ENCODE measurements around the gene CGB2.
"Not testable (repeated sequence)": the region's sequence is repeated elsewhere in the genome, so short reads cannot be mapped to it uniquely, and the experiment has no call there.

CGB2 gene

DNA sequence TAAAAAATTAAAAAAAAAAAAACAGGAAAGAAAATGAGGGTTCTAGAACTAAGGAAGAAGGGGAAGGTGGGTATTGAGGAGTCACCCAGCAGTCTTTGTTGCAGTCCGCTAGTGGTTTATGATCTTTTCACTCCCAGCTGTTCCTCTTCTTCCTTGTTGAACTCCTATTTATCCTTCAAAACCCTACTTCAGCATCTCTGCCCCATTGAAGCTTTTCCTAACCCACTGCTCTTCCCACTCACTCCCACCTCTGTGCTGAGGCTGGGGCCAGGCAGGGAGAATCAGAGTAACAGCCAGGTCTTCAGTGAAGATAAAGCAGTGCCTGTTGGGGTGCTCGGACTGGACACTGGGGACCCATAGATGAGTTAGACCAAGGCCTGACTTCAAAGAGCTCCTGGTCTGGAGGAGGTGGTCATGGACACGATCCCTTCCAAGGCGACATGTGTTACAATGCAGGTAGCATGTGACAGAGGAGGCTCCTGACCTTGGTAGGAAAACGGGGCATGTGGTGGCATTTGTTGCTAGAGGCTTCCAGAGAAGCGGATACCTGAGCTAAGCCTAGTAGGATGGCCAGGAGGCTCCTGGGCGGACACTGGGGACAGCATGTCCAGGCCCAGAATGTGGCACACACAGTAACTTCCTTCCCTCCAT, 26.6 kb upstream of the CGB2 start:
- DNase-seq: no peak
- in situ Hi-C loops (cut with HindIII; ENCODE audit: low pct_ligation_motif_present, low pct_unique_long_range_greater_than_20kb, low sequenced_read_pairs): no loop called here

DNA sequence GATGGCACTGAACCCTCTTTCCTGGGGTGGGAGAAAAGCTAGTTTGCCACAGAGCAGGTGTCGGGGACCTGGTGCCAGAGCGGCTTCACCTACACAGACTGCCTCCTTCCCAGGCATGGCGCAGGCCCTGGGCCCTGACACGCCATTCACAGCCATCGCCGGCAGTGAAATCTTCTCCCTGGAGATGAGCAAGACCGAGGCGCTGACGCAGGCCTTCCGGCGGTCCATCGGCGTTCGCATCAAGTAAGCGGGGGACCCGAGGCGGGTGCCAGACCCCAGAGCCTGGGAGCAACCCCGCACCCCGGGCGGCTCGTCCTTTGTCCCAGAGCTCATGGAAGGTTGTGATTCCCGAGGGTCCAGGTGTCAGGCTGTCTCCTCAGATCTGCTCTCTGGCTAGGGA, 24.8 kb upstream of the CGB2 start:
- no peak for DNase-seq
- in situ Hi-C loops (cut with HindIII; ENCODE audit: low pct_ligation_motif_present, low pct_unique_long_range_greater_than_20kb, low sequenced_read_pairs): no loop called here

DNA sequence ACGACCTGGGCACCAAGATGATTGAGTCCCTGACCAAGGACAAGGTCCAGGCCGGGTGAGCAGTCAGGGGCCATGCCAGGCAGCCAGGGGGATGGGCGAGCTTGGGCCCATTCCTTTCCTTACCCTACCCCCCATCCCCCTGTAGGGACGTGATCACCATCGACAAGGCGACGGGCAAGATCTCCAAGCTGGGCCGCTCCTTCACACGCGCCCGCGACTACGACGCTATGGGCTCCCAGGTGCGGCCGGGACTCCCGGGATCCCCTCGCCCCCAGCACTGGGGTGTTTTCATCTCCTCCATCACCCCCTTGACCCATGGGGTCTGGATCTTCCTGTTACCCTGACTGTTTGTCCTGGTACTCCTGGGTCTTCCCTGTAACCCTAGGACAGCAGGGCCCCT, 21.9 kb upstream of the CGB2 start:
- no peak for DNase-seq
- in situ Hi-C loops (cut with HindIII; ENCODE audit: low pct_ligation_motif_present, low pct_unique_long_range_greater_than_20kb, low sequenced_read_pairs): no loop called here

DNA sequence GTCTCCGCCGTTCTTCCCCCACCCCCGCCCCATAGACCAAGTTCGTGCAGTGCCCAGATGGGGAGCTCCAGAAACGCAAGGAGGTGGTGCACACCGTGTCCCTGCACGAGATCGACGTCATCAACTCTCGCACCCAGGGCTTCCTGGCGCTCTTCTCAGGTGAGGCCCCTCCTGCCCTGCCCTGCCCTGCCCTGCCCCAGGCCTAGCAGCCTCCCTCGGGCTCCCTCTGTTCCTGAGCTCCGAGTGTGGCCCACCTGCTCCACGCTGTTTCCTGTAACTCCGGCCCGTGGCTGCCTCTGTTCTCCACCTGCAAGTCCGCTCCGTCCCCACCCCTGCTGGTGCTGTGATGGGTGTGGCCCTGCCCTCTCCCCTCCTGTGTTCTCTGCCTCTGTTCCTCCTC, 21.2 kb upstream of the CGB2 start:
- in situ Hi-C loops (cut with HindIII; ENCODE audit: low pct_ligation_motif_present, low pct_unique_long_range_greater_than_20kb, low sequenced_read_pairs): no loop called here
- no peak for DNase-seq

DNA sequence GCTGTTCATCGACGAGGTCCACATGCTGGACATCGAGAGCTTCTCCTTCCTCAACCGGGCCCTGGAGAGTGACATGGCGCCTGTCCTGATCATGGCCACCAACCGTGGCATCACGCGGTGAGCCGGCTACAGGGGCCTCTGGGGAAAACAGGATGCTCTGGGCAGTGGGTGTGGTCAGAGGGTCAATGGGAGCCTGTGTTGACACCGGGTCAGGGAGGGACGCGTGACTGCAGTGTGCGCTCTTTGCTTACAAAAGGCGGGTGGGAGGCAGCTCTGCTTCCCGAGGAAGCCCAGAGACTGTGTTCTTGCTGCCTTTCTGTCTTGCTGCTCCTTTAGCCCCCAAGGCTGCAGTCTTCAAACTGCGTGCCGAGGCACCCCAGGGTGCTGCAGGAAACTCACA, 20.5 kb upstream of the CGB2 start:
- DNase-seq: no peak
- in situ Hi-C loops (cut with HindIII; ENCODE audit: low pct_ligation_motif_present, low pct_unique_long_range_greater_than_20kb, low sequenced_read_pairs): no loop called here

DNA sequence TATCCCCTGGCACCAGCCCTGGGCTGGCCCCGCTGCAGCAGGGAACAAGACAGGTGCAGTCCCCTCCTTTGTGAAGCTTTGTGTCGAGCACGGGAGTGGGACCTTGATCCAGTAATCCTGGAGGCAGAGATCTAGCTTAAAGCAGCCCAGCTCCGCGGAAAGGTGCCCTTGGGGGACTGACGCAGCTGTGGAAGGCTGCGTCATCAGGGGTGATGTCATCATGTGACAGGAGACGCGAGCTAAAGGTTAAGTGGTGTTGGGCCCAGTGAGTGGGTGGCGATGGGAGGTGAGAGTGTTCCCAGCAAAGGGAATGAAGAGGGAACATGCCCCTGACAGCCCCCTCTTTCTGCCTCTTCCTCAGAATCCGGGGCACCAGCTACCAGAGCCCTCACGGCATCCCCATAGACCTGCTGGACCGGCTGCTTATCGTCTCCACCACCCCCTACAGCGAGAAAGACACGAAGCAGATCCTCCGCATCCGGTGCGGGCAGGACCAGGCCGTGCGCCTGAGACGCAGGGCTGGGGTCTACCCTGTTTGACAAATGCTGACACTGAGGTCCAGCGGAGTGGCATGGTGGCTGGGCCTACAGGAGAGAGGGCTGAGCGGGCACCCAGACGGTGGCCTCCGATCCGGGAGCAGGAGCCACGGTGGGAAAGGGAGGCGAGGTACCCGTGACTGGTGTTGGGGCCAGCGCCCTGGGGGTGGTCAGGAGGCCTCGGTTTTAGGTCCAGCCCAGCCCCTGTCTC, 17.4 kb upstream of the CGB2 start:
- in situ Hi-C loops (cut with HindIII; ENCODE audit: low pct_ligation_motif_present, low pct_unique_long_range_greater_than_20kb, low sequenced_read_pairs): no loop called here

DNA sequence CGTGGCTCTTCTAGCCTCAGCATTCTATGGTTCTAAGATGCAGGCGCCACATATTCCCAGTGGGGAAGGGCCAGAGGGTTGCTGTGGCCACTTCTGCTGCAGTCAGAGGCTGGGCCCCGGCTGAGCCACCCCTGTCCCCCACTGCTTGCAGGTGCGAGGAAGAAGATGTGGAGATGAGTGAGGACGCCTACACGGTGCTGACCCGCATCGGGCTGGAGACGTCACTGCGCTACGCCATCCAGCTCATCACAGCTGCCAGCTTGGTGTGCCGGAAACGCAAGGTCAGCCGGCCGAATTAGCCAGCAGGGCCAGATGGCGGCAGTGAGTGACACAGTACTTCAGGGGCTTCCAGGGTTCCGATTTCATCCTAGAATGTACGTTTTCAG, 16.8 kb upstream of the CGB2 start:
- DNase-seq: no peak
- in situ Hi-C loops (cut with HindIII; ENCODE audit: low pct_ligation_motif_present, low pct_unique_long_range_greater_than_20kb, low sequenced_read_pairs): no loop called here

More for the DNA sequence above, 17.4 kb upstream of the CGB2 start:
- DNase-seq: no peak

DNA sequence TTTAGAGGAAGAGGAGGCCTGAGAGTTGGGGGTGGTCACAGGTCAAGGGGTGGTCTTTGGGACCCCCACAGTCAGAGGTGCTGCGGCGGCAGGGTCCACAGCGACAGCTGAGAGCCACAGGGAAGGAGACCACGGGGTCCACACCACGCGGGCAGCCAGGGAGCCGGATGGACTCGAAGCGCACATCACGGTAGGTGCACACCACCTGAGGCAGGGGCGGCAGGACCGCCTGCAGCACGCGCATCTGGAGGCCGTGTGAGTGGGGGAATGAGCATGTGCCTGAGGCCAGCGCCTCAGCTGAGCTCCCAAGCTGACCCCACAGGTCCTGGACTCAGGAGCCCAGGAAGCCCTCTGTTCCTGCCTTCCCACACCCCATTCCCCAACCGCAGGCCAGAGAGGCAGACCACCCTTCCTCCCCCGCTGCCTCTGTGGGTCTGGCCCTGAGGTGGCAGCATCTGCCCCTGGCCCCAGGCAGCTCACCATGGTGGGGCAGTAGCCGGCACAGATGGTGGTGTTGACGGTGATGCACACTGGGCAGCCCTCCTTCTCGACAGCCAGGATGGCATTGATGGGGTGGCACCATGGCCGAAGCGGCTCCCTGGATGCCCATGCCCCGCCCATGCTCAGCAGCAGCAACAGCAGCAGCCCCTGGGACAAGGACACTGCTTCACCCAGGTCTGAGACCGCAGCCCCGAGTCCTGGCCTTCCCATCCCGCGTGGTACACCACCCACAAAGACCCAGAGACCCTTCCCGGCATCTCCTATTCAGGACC, 15.4 kb upstream of the CGB2 start:
- no peak for DNase-seq
- in situ Hi-C loops (cut with HindIII; ENCODE audit: low pct_ligation_motif_present, low pct_unique_long_range_greater_than_20kb, low sequenced_read_pairs): no loop called here

DNA sequence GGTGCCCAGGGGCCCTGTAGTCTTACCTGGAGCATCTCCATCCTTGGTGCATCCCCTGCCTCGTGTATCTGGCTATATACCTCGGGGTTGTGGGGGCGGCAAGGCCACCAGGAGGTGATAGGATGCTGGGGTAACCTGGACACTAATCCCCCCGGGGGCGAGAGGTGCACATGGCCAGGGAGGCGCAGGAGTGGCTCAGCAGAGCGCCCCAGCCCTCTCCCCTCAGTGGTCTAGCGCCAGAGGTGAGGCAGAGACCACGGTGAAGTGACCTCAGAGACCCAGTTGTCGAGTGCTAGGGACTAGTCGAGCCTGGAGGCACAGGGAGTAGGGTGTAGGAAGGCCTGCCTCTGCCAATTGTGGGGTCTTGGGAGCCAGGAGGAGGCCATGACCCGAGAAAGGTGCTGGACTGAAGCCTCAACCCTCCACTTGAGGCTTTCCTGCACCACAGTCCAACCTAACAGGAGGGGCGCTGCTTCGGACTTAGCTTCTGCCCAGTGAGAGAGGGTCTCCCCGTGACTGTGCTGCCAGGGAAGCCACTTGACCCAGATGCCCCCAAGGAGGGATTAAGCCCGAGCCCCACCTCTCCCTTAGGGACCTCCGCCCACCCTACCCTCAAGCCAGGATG, 14.5 kb upstream of the CGB2 start, which contains the start of gene LHB:
Gene LHB (minus strand): TSS at position 51 of the 625 bp plus-strand sequence. CDS start 10 bp downstream, at position 41.
- DNase-seq: no peak
- in situ Hi-C loops (cut with HindIII; ENCODE audit: low pct_ligation_motif_present, low pct_unique_long_range_greater_than_20kb, low sequenced_read_pairs): no loop called here

DNA sequence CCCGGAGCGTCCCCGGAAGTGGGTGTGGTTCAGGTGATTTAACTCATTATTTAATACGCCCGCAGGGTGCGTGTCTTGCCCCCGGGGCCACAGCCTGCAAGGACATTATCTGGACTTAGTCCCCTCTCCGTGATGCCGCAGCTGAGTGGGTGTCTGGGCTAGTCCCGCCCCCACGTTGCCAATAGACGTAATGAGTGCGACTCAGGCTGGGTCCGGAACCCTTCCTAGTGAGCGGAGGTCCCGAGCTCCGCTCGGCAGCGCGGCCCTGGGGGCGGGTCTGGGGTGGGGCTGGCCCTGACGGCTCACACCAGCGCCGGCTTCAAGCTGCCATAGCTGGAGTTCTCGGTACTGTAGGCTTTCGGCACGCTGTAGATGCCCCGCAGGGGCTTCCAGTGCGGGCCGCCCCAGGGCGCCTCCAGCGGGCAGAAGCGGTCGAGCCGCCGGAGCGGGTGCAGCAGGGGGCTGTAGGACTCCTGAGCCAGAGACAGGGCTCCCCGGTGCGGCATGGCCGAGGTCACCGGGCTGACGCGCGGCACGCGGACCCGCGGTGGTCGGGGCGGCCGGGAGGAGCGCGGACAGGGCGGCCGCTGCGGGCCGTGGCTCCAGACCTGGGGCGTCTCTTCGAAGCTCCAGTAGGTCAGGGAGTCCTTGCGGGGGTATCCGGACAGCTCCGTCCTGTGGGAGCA, 13.9 kb upstream of the CGB2 start:
- DNase-seq: peak; percentile 63
- in situ Hi-C loops (cut with HindIII; ENCODE audit: low pct_ligation_motif_present, low pct_unique_long_range_greater_than_20kb, low sequenced_read_pairs): no loop called here

DNA sequence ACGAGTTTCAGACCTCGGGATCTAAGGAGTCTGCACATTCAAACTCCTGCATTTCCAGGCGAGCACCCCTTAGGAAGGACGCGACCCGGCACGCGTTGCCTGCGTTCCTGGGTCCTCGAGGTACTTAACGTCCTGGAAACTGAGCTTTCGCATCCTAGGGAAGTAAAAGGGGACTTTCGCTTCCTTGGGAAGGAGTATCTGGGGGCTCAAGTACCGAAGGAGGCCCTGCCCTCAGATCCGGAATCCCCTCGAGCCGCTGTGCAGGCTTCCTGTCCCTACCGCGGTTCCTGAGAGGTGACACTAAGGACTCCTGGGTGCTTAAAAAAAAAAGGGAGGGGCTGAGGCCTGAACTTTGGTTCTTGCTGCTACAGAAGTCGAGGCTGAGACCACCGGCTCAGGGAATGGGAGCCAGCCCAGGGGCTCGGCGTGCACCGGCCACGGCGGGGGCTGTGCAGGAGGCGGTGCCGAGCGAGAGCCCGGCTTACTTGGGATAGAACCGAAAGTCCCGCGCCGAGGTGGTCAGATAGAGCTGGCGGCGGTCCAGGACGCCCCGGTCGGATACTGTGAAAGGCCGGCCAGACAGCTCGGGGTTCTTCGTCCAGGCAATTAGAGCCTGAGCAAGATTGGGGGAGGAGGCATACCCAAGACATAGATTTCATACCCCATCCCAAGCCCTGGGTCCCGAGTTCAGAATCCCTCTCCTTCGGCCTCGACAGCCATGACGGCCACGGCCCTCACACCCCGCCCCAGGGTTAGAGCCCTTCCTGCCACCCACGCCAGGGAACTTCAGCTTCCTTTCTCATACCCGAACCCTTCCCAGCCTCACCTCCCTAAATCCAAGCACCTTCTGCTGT, 13.1 kb upstream of the CGB2 start:
- peak; percentile 16 for DNase-seq

DNA sequence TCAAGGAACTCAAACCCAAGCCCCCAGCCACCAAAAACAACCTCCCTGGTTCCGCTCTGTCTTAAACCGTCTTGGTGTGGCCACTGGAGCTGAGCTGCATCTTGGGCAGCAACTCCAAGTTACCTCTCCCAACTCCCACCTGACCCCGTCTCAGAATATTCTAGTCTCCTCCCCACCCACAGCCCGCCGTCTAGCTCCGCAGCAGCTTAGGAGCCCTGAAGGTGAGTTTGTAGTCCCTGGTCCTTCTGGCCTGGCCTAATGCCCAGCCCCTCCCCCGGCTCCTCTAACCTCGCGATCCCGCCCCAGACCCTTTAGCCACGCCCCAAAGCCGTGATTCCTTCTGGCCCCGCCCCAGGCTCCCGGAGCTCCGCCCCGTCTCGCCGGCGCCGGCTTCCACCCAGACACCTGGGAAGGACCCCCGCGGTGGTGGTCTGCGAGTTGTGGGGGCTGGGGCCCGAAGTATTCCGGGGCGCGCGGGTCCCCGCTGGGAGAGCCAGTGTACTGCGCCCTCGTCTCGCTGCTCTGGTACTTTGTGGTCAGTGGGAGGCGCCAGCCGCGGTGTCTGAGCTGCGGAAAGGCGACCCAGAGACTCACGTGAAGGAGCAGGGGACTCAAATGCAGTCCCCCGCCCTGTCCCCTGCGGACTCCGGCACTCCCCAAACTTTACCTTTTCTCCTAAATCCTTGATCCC, 12.3 kb upstream of the CGB2 start:
- peak; percentile 77 for DNase-seq
- in situ Hi-C loops (cut with HindIII; ENCODE audit: low pct_ligation_motif_present, low pct_unique_long_range_greater_than_20kb, low sequenced_read_pairs): no loop called here

More for the DNA sequence above, 13.1 kb upstream of the CGB2 start:
- in situ Hi-C loops (cut with HindIII; ENCODE audit: low pct_ligation_motif_present, low pct_unique_long_range_greater_than_20kb, low sequenced_read_pairs): not testable (repeated sequence)

DNA sequence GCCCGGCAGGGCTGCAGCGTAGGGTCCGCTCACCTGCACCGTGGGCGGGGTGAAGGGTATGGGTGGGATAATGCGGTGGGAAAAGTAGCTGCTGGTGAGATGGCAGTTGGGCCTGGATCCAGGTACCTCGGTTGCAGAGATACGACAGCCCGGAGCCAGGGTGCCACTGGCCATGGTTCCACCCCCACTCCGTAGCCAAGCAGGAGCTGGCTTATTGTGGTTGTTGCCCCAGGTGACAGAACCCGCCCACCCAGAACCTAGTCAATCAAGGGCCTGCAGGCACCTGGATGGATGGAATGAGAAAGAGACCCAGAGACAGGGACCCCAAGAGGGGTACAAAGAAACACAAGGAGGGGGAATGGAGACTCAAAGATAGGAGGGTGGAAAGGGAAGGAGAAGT, 11.3 kb upstream of the CGB2 start:
- in situ Hi-C loops (cut with HindIII; ENCODE audit: low pct_ligation_motif_present, low pct_unique_long_range_greater_than_20kb, low sequenced_read_pairs): no loop called here

DNA sequence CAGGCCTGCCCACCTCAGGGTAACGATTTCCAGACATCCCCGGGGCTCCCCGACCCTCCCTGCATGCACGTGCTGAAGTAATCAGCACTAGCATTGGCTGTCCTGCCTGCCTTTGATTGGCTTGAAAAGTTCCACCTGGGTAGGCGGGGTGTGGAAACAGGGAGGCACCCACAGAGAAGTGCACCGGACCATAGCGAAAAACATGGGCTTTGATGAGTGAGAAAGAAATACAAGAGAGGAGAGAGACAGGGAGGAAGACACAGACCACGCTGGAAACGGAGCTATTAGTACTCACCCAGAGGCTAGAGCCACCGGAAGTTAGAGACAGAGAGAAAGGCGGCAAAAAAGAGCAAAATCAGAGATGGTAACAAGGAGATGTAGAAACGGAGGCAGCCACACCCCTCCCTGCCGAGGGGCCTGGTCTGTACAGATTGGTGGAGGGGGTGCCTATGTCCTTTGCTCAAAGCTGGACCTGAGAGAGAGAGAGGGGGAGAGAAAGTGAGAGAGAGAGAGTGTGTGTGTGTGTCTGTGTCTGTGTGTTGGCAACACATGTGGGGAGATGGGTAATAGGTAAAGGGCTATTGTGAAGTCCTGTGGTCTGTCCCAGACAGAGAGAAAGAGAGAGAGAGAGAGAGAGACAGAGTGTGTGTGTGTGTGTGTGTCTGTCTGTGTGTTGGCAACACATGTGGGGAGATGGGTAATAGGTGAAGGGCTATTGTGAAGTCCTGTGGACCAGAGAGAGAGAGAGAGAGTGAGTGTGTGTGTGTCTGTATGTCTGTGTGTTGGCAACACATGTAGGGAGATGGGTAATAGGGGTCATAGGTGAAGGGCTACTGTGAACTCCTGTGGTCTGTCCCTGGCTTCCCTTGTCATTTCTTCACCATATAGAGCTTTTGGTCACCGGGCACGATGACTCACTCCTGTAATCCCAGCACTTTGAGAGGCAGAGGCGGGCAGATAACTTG, 10.5 kb upstream of the CGB2 start:
- in situ Hi-C loops (cut with HindIII; ENCODE audit: low pct_ligation_motif_present, low pct_unique_long_range_greater_than_20kb, low sequenced_read_pairs): no loop called here
- DNase-seq: peak; percentile 18

More for the DNA sequence above, 11.3 kb upstream of the CGB2 start:
- no peak for DNase-seq

DNA sequence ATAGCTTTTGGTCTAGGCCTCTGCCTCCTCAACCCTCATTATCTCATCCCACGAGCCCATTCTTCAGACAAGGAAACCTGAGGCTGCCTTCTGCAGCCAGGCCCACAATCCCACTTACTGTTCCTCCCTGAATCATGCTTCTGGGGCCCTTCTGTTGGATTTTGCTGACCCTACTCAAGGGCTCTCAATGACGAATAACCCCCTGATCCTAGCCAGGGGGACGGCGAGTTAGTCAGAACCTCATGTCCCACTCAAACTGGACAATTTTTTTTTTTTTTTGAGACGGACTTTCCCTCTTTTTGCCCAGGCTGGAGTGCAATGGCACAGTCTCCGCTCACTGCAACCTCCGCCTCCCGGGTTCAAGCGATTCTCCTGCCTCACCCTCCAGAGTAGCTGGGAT, 9.6 kb upstream of the CGB2 start:
- no peak for DNase-seq
- in situ Hi-C loops (cut with HindIII; ENCODE audit: low pct_ligation_motif_present, low pct_unique_long_range_greater_than_20kb, low sequenced_read_pairs): no loop called here

DNA sequence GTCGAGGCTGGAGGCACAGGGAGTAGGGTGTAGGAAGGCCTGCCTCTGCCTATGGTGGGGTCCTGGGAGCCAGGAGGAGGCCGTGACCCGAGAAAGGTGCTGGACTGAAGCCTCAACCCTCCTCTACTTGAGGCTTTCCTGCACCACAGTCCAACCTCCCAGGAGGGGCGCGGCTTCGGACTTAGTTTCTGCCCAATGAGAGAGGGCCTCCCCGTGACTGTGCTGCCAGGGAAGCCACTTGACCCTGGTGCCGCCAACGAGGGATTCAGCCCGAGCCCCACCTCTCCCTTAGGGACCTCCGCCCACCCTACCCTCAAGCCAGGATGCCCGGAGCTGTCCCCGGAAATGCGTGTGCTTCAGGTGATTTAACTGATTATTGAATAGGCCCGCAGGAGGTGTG, 7.5 kb upstream of the CGB2 start, which contains the start of gene CGB3:
Gene CGB3 (minus strand): TSS at position 101 of the 400 bp plus-strand sequence. CDS start 362 bp downstream, outside the sequence.
- in situ Hi-C loops (cut with HindIII; ENCODE audit: low pct_ligation_motif_present, low pct_unique_long_range_greater_than_20kb, low sequenced_read_pairs); DNase-seq: not testable (repeated sequence)
